GM12878 (cell line): ENCODE results near the gene CATSPER1. TPM values are rescaled to one million over a fixed set of nuclear protein-coding genes. Genes with fewer than 3 reads are reported as not detected.
A peak's percentile ranks its signal among the peaks of the same experiment; 100 is the strongest.

Experiments
- ATAC-seq: fragments of 200-7000 bp; cut with Tn5 transposase; 3 replicates; pipeline ENCODE4 v1.9.1; 2020; ENCODE audit warnings: mild to moderate bottlenecking, moderate library complexity
- BruUV-seq: library from RNA; stranded (reverse); fragments of 400-500 nt; replicated peaks from 2 replicates; lab custom pipeline; 2021; lab: Mats Ljungman, UMichigan
- CTCF ChIA-PET: fragments of 300-600 bp; sonication (Branson Sonifier 250); formaldehyde crosslinking; extraction: SDS; loops from one replicate; lab custom pipeline; 2021; ENCODE audit warnings: inconsistent platforms; lab: Yijun Ruan, JAX
- POLR2A ChIA-PET: fragments of 350-600 bp; formaldehyde crosslinking; extraction: SDS; loops from one replicate; lab custom pipeline; 2021; ENCODE audit warnings: inconsistent platforms; lab: Charles Lee
- RAD21 ChIA-PET: fragments of 300-600 bp; sonication (Branson Sonifier 250); formaldehyde crosslinking; loops from one replicate; lab custom pipeline; 2023; ENCODE audit warnings: antibody characterized with exemption; ENCODE audit not compliant: unreplicated experiment; lab: Charles Lee
- SMC1A ChIA-PET: fragments of 300-600 bp; sonication (Branson Sonifier 250); formaldehyde crosslinking; loops from one replicate; lab custom pipeline; 2023; ENCODE audit not compliant: unreplicated experiment, uncharacterized antibody; lab: Charles Lee
- DNase-seq: peaks from one replicate; pipeline ENCODE4 v3.0.0-alpha.2; 2011; ENCODE audit warnings: low read depth, low spot score
- FAIRE-seq: peaks from 3 replicates; lab custom pipeline; 2011; peaks lifted over from hg19 to GRCh38; lab: Jason Lieb, UNC
- H2AFZ ChIP-seq: 2 replicates; pipeline ENCODE4 v1.6.0; 2011; ENCODE audit warnings: low read depth, low read length, control low read depth; ENCODE audit not compliant: control insufficient read depth
- H3K27ac ChIP-seq: 2 replicates; pipeline ENCODE4 v1.5.1; 2011; ENCODE audit warnings: control low read depth; ENCODE audit not compliant: control insufficient read depth, insufficient read depth
- H3K27me3 ChIP-seq, 2 experiments: replicated peaks in 1 of 2; 2 replicates each; pipeline versions ENCODE4 v1.6.0 to v1.6.1; 2011; ENCODE audit warnings: low read length in 1 of 2; ENCODE audit not compliant: control insufficient read depth in 2 of 2, insufficient read depth in 2 of 2
- H3K36me3 ChIP-seq, 2 experiments: 2 replicates each; pipeline ENCODE4 v1.5.1; 2011; ENCODE audit warnings: low read length in 1 of 2; ENCODE audit not compliant: control insufficient read depth in 2 of 2, insufficient read depth in 2 of 2
- H3K4me1 ChIP-seq: 2 replicates; pipeline ENCODE4 v1.6.1; 2011; ENCODE audit warnings: mild to moderate bottlenecking, low read length, moderate library complexity, mixed read lengths; ENCODE audit not compliant: control insufficient read depth, insufficient read depth
- H3K4me2 ChIP-seq: 2 replicates; pipeline ENCODE4 v1.6.0; 2011; ENCODE audit warnings: control low read depth; ENCODE audit not compliant: control insufficient read depth, insufficient read depth
- H3K4me3 ChIP-seq: fragments of 200-600 bp; sonication (generic); 2 replicates; pipeline ENCODE4 v1.5.1; 2016
- H3K79me2 ChIP-seq: 2 replicates; pipeline ENCODE4 v1.6.0; 2011; ENCODE audit warnings: low read length; ENCODE audit not compliant: control insufficient read depth, insufficient read depth
- H3K9ac ChIP-seq: 2 replicates; pipeline ENCODE4 v1.8.0; 2011; ENCODE audit warnings: low read length, control low read depth, mixed read lengths; ENCODE audit not compliant: control insufficient read depth, insufficient read depth
- H3K9me3 ChIP-seq: replicated peaks from 3 replicates; pipeline ENCODE4 v1.5.1; 2011; ENCODE audit warnings: mild to moderate bottlenecking, low read length; ENCODE audit not compliant: control insufficient read depth, insufficient read depth
- H4K20me1 ChIP-seq: 2 replicates; pipeline ENCODE4 v1.6.0; 2011; ENCODE audit not compliant: control insufficient read depth, insufficient read depth
- CREM ChIP-seq: IDR thresholded peaks from 2 replicates; pipeline ENCODE4 v1.6.1; 2014; ENCODE audit warnings: antibody characterized with exemption, low read depth
- ELK1 ChIP-seq: IDR thresholded peaks from 2 replicates; pipeline ENCODE4 v1.6.1; 2012; ENCODE audit warnings: low read depth, low read length, improper control_type of control experiment
- MTA2 ChIP-seq: fragments of 450-650 bp; IDR thresholded peaks from 2 replicates; pipeline ENCODE4 v1.6.1; 2016; ENCODE audit warnings: low read depth, mild to moderate bottlenecking, moderate library complexity
- NFYB ChIP-seq: IDR thresholded peaks from 2 replicates; pipeline ENCODE4 v1.6.1; 2011; ENCODE audit warnings: low read depth, mild to moderate bottlenecking, low read length, improper control_type of control experiment, moderate library complexity; ENCODE audit not compliant: insufficient read depth
- SUPT20H ChIP-seq: IDR thresholded peaks from 2 replicates; pipeline ENCODE4 v1.6.1; 2011; ENCODE audit warnings: low read depth, mild to moderate bottlenecking, low read length, moderate library complexity, borderline replicate concordance; ENCODE audit not compliant: control insufficient read depth
- YY1 ChIP-seq: IDR thresholded peaks from 2 replicates; pipeline ENCODE4 v1.6.1; 2011; ENCODE audit warnings: low read depth, mild to moderate bottlenecking, low read length
- WGBS: methylation state at CpG from one replicate; pipeline ENCODE4 v1.1.6; 2016; ENCODE audit warnings: low lambda C conversion rate; ENCODE audit not compliant: insufficient replicate concordance, insufficient coverage; ENCODE audit errors: missing lambda C conversion rate; 5-methylcytosine and 5-hydroxymethylcytosine counted together
- in situ Hi-C: fragments of 300-500 bp; cut with MboI; formaldehyde crosslinking; loops from 9 replicates; pipeline ENCODE4 v1.14.3; 2018; ENCODE audit warnings: mixed read lengths
- intact Hi-C: fragments of 100-400 bp; cut with micrococcal nuclease; formaldehyde crosslinking; loops from one replicate; pipeline ENCODE4 v1.14.2; 2022; ENCODE audit not compliant: unreplicated experiment
- polyA plus RNA-seq, 11 experiments: library from polyadenylated mRNA; depleted of rRNA in 4 of 11; unstranded in 6 of 11; stranded (reverse) in 5 of 11; fragments of >200 nt; fragmentation: Nextera tagmentation in 4 of 11; fragmentation: Illumina TruSeq in 1 of 11; extraction: Ambion mirVana in 4 of 11; extraction: Trizol in 1 of 11; gene quantifications; 1 replicate in 1 of 11; 2 replicates in 10 of 11; pipeline versions ENCODE4 v1.2.1 to v1.2.3, GENCODE V29; 2011 to 2016; ENCODE audit warnings: inconsistent platforms in 2 of 11, missing spikeins in 2 of 11, low read depth in 1 of 11
- total RNA-seq, 4 experiments: library from RNA; depleted of rRNA in 3 of 4; stranded (reverse); fragments of >200 nt in 3 of 4; fragmentation: Illumina TruSeq in 1 of 4; extraction: Trizol in 1 of 4; gene quantifications; 2 replicates each; pipeline versions ENCODE4 v1.2.1 to v1.2.3, GENCODE V29; 2013 to 2021

Gene CATSPER1
- total and polyA plus RNA-seq, 10 of the 15 experiments (the other 5 are each of a cell fraction or from before 2014, with no cell fraction given), result 0.02 to 0.05 TPM; not detected in 8

DNA sequence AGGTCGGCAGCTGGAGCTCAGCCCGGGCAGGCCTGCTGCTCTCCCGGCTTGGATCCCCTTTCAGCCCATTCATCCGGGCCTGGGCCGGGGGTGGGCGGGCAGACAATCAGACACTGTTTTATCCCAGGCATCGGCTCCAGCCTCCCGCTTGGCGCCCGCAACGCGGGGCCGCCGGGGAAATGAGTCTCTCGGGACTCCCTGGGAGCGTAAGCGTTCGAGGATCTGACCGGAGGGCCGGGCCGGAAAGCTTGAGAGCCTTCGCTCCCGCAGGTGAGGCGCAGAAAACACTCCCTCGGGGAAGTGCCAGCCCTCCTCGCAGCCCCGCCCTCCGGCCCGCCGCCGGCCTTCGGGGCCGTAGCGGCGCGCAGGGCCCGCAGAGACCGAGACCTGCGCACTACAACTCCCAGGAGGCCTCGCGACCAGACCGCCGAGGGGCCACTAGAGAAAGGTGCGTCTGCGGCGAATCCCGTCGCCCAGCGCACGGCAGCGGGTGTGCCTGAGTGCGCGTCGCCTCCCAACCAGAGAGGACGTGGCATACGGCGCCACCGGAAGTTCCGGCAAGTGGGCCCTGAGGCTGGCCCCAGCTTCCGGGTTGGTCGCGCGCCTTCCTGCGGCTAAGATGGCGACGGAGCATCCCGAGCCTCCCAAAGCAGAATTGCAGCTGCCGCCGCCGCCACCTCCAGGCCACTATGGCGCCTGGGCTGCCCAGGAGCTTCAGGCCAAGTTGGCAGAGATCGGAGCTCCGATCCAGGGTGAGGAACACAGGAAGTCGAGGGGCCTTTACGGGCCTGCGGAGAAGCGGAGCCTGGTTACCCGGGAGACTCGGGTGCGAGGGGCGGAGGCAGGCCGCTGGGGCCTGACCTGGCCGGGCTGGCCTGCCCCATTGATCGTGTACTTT is 25.7 kb upstream of the CATSPER1 start, which contains the start of gene SF3B2 (continued):
- TF ChIP-seq NFYB, result peak; percentile 78; the same call in 1 of the 2 replicates
- peak; percentile 98 for TF ChIP-seq YY1
- TF ChIP-seq CREM, result peak; percentile 93
- peak; percentile 78 for TF ChIP-seq ELK1
- TF ChIP-seq, all 136 proteins: peak for 53

GRCh38 chr11:66051371-66051765 is 25.1 kb upstream of the CATSPER1 start:
- Histone ChIP-seq H3K79me2 (peaks cover 27% of the 10 kb centered on the region), H3K36me3 (peaks cover 5 to 14% of the 10 kb centered on the region in 2 experiments), H3K27me3 (no peaks in the 10 kb centered on the region), H3K4me3 (peak overlapping the region; percentile 80), H3K9ac (peak overlapping the region; percentile 87), H2AFZ (peak overlapping the region; percentile 80), H4K20me1 (no peaks in the 10 kb centered on the region), H3K4me1 (peaks cover 15% of the 10 kb centered on the region), H3K9me3 (no peaks in the 10 kb centered on the region), H3K4me2 (peak overlapping the region; percentile 88), H3K27ac (peak overlapping the region; percentile 82)
- ChIA-PET SMC1A (interaction anchor here (0.9 to 4.9 kb wide), 6 partner anchors 12 to 260 kb away, joined by 3 to 29 read pairs (median 4); partner anchors contain the start of gene MUS81), CTCF (interaction anchor here (1.0 to 6.4 kb wide), 11 partner anchors 7 to 204 kb away, joined by 3 to 94 read pairs (median 6); partner anchors contain the start of gene MUS81), POLR2A (interaction anchor here (1.3 to 3.5 kb wide), 10 partner anchors 12 to 237 kb away, joined by 3 to 25 read pairs (median 8); partner anchors contain the start of genes BANF1, CCDC85B, EIF1AD and MUS81), RAD21 (interaction anchor here (0.9 to 3.5 kb wide), 8 partner anchors 10 to 170 kb away, joined by 3 to 27 read pairs (median 5); partner anchors contain the start of genes CCDC85B and PACS1)
- BruUV-seq, result TSS peak; percentile 98
- in situ Hi-C loops, result no loop called here
- no peak for ATAC-seq
- WGBS, result 9% methylated on average over 12 of the region's 12 CpGs
- TF ChIP-seq SUPT20H (no peak), MTA2 (0 out of 2 replicates have a peak, but pooled peaks have one; percentile 22)
- no peak for DNase-seq
- intact Hi-C loops, result loop anchor here (5.0 kb wide), 1 partner anchor 194 kb away; the partner anchor contains the start of gene CFL1
- no peak for FAIRE-seq
